ENCODE results near the gene RNF25.

Gene RNF25

GRCh38 chr2:218621007-218621406 is 50.8 kb downstream of the RNF25 start:
- DNase-seq = no peak

DNA sequence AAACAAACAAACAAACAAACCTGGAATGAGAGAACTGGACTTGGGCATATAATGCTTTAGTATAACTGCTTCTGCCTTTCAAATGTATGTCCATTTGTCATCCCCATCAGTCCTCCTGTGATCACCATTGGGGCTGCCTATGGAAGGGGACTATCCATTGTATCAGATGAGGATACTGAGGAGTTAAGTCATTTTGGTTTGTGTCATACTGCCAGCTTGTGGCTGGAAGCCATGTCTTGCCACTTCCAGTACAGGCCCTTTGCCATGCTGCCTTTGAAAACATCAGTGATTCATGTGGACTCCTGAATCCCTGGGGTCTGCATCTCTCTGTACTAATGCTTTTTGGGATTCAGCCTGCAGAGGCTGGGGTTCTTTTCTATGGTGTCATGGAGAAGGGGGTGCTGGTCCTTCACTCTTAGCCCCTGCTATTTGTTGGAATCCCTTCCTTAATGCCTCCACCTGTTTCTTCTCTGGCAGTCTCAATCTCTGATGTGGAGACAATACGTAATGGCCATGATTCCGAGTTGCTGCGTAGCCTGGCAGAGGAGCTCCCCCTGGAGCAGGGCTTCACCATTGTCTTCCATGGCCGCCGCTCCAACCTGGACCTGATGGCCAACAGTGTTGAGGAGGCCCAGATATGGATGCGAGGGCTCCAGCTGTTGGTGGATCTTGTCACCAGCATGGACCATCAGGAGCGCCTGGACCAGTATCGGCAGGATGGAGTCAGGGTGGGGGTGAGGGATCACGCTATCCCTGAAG is 53.5 kb downstream of the RNF25 start:
- no peak for DNase-seq

DNA sequence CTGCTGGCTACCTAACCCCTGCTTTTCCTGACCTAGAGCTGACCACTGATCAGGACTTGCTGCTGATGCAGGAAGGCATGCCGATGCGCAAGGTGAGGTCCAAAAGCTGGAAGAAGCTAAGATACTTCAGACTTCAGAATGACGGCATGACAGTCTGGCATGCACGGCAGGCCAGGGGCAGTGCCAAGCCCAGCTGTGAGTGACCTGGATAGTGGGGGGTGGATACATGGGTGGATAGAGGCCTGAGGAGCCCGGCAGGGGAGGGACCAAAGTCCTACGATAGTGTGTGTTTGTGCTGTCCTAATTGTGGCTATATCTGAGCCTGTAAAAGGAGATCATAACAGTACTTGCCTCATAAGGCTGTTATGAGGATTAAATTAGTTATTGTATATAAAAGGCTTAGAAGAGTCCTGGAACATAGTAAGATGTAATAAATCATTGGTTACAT is 55.9 kb downstream of the RNF25 start:
- DNase-seq = no peak
